Fibroblast of skin of right biceps (primary cell): Measurements from ENCODE around the gene UBXN6.

Experiments
- DNase-seq: peaks from one replicate; pipeline ENCODE4 v3.0.0-alpha.2; 2013

UBXN6 gene

GRCh38 chr19:4455719-4456475 lies 1.7 kb downstream of the UBXN6 start:
- DNase-seq, result peak; percentile 75

DNA sequence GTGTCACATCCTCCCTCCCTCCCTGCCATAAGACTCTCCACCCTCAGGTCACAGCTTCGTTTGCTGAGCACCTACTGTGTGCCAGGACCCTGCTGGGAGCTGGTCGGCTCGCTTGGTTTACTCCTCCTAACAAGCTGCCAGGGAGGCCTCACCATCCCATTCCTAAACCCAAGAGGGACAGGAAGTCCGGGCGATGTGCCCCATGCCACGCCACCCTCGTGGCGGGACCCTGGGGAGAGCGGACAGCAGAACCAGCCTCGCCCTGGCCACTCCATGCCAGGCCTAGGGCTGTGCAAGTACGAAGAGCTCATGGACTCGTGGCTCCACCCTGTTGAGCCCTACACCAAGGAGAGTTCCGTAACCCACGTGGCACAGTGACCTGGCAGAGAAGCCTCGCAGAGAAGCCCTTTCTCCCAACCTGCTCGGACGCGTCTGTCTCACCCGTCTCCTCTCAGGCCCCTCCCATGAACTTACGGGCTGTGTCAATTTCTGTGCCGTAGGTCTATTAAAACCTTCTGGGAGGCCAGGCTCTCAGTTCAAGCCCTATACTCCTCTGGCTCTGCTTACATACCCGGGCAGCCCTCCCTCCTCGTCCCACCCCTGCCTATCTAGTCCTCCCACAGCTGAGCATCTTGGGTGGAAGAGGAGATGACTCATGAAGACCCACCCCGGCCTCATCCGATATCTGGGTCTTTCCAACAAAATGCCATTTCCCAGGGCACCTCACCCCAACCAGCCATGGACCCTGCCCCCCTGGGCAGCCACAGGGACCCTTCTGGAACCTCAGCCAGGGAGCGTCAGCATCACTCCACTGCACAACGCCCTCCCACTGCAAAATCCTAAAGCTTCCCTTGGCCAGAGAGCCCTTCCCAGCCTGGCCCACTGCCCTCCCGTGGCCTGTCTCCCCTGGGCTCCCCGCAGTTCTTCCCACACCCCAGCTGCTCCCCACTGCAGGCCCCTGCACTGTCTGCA lies 2.6 kb downstream of the UBXN6 start:
- DNase-seq, result peak; percentile 68

DNA sequence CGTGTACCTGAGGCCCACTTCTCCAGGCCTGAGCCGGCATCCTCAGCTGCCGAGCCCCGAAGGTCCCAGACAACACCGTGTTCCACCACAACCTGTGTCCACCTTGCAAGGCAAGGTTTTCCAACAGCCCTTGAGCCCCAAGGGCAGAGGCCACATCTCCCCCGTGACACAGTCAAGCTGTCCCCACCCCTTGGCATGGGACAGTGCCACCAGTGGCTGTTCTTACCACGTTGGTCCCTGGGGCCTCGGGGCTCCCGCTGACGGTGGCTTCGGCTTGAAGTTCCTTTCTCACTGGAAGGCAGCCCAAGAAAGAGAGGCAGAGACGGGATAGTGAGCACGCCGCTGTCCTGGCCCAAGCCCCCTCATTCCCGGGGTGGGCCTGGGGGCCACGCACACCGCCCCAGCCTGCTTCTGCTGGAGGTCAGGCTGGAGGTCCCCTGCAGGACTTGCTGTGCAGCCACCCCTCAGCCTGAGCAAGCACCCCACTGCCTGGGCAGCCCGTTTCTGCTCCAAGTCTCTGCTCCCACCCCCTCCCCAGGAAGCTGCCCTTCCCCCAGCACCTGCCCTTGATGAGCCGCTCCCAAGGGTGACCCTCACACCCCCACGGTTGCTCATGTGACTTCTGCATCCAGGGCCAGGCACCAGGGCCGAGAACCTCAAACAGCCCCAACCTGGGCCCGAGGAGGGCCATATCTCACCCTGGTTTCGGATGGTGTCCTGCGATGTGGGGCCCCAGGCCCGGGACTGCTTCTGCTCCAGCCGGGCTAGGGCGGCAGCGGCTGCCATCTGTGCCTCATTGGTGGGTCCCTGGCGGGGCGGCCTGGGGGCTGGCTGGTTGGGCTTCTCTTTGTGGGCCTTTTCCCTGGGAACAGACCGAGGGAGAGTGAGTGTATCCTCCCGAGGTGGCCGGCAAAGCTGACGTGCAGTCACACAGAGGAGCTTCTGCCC lies 4.1 kb downstream of the UBXN6 start:
- no peak for DNase-seq

- no peak for DNase-seq
Measured at GRCh38 chr19:4452230-4452990, 5.2 kb downstream of the UBXN6 start.

- no peak for DNase-seq
Measured at GRCh38 chr19:4449639-4450028, 8.0 kb downstream of the UBXN6 start.

DNA sequence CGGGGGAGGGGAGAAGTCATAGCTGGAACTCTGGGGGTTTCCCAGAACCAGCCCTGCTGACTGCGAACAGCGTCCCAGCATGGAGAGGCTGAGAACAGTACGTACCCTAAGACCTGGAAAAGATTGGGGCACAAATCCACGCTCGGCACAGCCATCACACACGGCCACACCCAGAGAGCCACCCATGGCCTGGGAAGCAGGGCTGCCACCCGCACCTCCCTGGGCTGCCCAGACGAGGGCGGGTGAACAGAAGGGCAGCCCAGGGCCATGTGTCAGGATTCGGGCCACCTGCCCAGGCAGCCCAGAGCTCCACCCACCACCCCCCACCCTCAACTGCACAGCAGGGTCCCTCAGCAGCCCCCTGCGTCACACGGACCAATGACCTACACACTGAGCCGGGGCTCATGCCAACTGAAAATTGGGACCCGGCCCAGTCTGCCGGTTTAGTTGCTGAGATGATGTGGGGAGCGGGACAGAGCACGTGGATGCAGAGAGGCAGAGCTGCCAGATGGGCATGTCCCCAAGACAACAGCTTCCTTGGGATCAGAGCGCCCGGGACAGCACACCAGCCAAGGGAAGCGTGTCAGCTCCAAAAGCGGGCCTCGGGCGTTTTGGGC lies 8.5 kb downstream of the UBXN6 start:
- no peak for DNase-seq

- DNase-seq, result no peak
Measured at GRCh38 chr19:4448147-4448985, 9.2 kb downstream of the UBXN6 start.

DNA sequence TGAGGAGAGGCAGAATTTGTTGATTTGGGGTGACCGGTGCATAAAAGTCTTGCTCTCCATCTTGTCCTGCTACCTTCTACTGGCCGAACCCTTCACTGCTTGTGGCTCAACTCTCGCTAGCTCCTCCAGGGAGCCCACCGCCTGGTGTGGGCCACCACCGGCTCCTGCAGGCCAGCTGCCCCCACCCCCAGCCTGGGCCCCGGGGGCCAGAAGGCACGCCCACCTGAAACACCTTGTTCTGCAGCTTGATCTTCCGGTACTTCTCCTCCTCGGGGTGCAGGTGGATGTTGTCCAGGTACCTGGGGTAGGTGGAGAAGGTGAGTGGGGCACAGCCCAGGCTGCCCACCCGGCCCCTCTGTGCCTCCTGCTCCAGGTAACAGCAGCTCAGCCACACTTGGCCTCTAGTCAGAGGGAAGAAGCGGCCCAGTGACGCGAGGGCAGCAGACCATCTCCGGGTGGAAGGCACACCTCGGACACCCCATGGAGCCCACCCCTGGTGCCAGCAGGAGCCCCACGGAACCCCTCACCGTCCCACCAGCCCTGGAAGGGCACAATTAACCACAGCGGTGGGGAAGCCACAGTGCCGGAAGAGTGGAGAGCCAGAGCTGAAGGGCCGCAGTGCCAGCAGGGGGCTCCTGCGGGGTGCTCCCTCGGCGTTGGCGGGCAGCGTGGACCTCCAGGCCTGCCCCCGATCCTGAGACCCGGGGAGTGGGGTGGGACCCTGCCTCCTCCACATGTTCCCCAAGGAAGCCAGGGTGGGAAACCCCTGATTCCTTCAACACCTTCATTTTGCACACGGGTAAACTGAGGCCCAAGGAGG lies 10.1 kb downstream of the UBXN6 start:
- no peak for DNase-seq

GRCh38 chr19:4446704-4447200 lies 10.8 kb downstream of the UBXN6 start:
- DNase-seq, result no peak

GRCh38 chr19:4445963-4446703 lies 11.5 kb downstream of the UBXN6 start:
- DNase-seq, result no peak

GRCh38 chr19:4444765-4445741 lies 12.5 kb downstream of the UBXN6 start:
- no peak for DNase-seq

DNA sequence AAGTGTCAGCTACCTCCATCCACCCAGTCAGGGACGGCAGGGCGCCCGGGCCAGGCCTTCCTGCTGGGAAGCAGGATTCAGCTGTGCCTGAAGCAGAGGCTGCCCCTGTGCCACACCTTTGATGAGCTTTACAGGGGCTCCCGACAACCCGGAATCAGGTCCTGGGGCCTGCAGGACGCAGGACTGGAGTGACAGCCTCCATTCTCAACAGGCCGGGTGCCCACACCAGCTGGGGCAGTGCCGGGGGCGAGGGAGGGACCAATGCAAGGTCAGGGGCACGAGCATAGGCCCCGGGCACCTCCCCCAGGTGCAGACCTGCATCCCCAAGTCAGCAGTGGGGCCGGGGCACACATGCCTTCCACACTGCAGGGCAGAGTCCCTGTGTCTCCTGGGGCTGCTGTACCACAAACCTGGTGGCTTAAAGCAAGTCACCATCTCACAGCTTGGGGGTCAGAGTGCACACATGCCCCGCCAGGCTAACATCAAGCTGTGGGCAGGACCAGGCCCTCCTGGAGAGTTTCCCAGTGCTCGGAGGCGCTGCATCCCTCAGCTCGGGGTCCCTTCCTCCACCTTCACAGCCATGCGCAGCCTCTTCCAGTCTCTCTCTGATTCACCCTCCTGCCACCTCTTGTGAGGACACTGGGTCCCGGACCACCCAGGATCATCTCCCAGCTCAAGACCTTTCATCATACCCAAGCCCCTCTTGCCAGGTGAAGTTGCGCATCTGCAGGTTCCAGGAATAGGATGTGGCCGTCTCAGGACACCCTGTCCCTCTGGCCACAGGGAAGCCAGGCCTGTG lies 13.4 kb downstream of the UBXN6 start:
- no peak for DNase-seq

DNA sequence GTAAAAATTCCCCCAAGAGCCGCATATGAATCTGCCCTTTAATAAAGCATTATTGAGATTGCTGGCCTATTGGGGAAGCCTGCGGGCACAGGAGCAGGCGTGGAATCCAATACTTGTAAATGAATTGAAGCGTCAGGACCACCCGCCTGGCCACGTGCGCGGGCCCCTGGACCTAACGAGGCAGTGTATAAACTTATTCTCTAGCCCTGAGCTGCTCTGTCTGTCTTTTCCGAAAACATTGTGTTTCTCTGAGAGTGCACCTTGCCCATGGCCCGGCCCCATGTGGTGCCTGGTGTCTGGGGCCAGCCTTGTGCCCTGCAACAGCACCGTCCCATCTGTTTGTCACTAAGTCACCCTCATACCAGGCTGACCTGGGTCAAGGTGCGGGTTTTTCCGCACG lies 14.4 kb downstream of the UBXN6 start:
- DNase-seq, result no peak

GRCh38 chr19:4442819-4443146 lies 14.8 kb downstream of the UBXN6 start:
- no peak for DNase-seq

GRCh38 chr19:4441994-4442818 lies 15.4 kb downstream of the UBXN6 start:
- no peak for DNase-seq

- DNase-seq, result no peak
Measured at GRCh38 chr19:4439243-4439642, 18.4 kb downstream of the UBXN6 start.
